ENCODE data around the gene GPC6. TPM values are rescaled to one million over a fixed set of nuclear protein-coding genes. Genes with fewer than 3 reads are reported as not detected.

The GPC6 gene
- total RNA-seq, 3 donors from 2014 or later, result 0.03 to 0.08 TPM; not detected in 1

DNA sequence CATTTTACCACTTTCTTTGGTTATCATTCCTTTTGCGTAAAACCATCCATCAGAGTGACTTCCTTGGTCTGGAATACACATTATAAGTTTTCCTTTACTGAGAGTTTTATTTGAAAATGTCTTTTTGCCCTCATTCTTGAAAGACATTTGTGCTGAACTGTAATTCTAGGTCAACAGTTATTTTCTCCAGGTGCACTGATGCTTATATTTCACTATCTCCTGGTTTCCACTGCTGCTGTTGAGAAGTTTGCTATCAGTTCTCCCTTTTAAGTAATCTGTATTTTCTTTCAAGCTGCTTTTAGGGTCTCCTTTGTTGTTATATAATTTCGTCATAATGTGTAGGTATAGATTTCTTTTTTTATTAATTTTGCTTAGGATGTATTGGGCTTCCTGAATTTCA is 1092.9 kb downstream of the GPC6 start:
- H3K9me3 Mint-ChIP-seq, result no peaks in the 10 kb centered on the region
- DNase-seq (no peak), ATAC-seq (no peak)
- H3K36me3 Mint-ChIP-seq (ENCODE audit: insufficient read depth), result no peaks in the 10 kb centered on the region
- no peak overlapping the region for H3K4me3 Mint-ChIP-seq
- H3K4me1 Mint-ChIP-seq (ENCODE audit: low read depth), result peaks cover 31% of the 10 kb centered on the region
- H3K27me3 Mint-ChIP-seq (ENCODE audit: low read depth), result no peaks in the 10 kb centered on the region

DNA sequence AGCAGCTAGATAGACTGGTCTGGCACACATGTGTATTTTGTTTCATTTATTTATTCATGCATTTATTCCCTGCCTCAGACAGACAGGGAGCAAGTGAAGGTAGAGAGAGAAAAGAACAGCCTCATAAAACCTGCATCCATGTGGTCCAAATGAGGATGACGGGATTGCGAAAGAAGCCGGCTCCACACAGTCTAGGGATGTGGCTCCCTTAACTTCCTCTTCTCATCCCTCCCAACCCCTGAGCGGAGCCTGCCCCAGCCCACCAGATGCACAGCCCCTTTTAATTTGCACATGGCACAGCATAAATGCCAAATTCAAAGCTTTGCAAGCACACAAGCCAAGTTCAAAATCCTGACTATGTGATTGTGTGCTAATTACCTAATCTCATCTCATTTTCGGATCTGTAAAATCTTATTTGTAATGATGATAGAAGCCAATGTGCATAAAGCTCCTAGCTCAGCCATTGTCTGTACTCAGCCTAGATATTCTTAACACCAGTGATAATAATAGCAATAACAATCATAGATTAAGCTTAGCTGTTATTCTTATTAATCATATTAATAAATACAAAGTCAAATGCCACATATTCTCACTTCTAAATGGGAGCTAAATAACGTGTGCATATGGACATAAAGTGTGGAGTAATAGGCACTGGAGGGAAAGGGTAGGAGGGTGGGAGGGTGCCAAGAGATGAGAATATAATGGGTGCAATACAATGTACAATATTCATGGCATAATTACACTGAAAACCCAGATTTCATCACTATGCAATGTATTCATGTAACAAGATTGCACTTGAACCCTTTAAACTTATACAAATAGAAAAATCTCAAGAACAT is 1096.5 kb downstream of the GPC6 start:
- peaks cover 53% of the 10 kb centered on the region for H3K4me1 Mint-ChIP-seq (ENCODE audit: low read depth)

DNA sequence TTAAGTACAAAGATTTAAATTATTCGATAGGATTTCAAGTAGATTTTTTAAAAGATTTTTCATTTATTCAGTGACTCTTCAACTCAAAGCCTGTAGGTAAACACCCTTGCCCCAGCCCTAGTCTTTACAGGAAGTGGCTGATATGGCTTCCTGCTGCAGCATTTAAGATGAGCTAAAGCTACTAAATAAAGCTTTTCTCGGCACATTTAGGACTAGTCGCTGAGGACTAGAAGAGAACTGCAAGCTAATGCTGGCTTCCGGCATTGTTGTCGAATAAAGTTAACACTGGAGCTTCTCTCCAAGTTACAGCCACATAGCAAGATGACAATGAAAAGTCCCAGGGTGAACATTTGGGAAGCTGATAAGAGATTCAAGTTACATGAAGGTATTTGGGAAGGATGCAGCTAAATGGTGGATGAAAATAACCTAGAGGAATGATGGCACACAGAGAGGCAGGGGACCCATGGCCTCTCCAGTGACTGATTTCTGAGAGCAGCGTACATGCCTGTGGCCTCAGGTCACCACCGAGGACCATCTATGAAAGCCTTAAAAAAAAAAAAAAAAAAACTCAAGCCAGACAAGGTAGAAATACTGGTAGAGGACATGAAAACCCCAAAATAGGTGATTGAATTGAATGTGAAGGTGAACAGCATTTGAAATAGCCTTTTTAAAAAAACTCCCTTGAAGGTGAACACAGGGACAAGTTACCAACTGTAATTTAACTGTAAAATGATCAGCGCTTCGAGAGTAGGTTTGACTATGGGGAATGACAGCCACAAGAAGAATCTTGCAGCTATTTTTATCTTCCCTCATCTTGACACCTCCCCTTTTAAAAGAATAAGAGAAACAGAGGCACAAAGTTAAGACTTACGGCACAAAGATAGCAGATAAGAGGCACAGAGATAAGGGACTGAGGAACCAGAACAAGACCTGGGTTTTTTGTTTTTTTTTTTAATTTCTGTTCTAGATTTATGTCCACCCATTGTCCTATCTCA is 1097.5 kb downstream of the GPC6 start:
- H3K27me3 Mint-ChIP-seq (ENCODE audit: low read depth), result no peaks in the 10 kb centered on the region
- peaks cover 62% of the 10 kb centered on the region for H3K4me1 Mint-ChIP-seq (ENCODE audit: low read depth)
- DNase-seq (no peak), ATAC-seq (peak in 1 of 2 donors; percentile 64)
- no peaks in the 10 kb centered on the region for H3K36me3 Mint-ChIP-seq (ENCODE audit: insufficient read depth)
- H3K4me3 Mint-ChIP-seq, result peak overlapping the region; percentile 25
- H3K9me3 Mint-ChIP-seq, result no peaks in the 10 kb centered on the region

More for the DNA sequence above, 1096.5 kb downstream of the GPC6 start:
- H3K27me3 Mint-ChIP-seq (ENCODE audit: low read depth), result no peaks in the 10 kb centered on the region
- no peaks in the 10 kb centered on the region for H3K9me3 Mint-ChIP-seq
- no peaks in the 10 kb centered on the region for H3K36me3 Mint-ChIP-seq (ENCODE audit: insufficient read depth)
- no peak for DNase-seq
- H3K4me3 Mint-ChIP-seq, result no peak overlapping the region
- no peak for ATAC-seq

DNA sequence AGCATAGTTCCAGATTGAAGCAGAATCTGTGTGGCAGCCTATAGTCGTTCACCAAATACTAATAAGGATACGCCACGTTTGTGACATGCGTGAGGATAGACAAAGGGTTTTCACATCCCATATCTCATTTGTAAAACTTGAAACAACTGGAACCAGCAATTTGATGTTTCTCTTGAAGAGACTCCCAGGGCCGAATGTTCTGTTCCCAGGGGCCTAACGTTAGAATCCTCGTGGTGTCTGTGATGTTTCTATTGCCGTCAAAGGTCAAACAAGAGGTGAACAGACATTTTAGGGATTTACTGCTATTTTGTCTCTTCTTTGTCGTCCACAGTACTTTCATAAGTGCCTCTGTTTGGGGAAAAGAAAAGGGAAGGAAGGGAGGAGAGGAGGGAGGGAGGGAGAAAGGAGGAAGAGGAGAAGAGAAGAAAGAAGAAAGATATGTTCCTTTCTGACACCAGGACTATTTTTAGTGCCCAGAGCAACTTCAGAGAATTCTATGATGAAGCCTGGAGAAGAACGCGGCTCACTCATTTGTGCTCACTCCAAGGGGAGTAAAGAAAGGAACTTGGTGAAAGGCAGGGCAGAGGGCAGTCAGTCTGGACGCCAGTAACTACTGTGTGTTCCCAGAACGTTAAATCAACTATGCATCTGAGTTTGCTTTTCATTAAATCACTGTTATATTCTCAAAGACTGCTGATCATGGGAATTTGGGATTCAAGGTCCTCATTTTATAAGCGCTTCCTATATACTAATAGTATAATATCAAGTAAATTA is 1098.3 kb downstream of the GPC6 start:
- Mint-ChIP-seq H3K4me1 (ENCODE audit: low read depth) (peaks cover 71% of the 10 kb centered on the region), H3K9me3 (no peaks in the 10 kb centered on the region), H3K27me3 (ENCODE audit: low read depth) (no peaks in the 10 kb centered on the region), H3K4me3 (no peak overlapping the region), H3K36me3 (ENCODE audit: insufficient read depth) (no peaks in the 10 kb centered on the region)
- ATAC-seq (no peak), DNase-seq (no peak)

DNA sequence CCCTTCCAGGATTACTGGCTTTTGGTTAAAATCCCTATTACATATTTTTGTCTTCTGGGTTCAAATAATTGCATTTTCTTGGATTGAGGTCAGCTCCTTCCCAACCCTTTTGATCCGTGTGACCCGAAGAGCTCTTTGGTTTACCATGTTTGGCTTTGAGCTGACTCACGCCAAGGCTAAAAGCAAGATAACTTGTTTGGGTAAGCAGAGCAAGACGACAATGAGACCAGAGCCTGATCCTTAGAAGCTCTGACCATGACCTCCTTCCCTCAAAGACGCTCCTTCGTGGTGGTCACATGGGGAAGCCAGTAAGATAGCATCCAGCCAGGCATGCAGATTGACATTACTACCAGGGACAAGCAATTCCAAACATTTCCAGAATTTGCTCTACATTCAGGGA is 1099.0 kb downstream of the GPC6 start:
- H3K4me3 Mint-ChIP-seq, result no peak overlapping the region
- no peak for ATAC-seq

DNA sequence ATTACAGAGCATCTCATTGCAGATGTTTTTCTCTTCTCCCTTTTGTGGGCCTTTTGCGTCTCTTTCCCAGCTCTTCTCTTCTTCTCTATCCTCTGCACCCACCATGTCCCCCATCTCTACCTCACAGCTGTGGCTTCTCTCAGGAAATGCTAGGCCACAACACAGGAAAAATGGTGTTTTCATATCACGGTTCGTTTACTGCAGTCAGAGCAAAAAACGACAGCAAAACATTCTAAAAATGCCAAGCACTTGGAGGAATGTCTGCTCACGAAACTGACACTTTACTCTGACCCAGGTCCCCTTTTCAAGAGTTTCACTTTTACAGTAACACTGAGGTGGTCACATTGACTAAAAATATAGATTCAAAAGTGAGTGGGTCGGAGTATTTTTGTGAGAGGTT is 1100.7 kb downstream of the GPC6 start:
- H3K4me1 Mint-ChIP-seq (ENCODE audit: low read depth), result peaks cover 82% of the 10 kb centered on the region
- H3K9me3 Mint-ChIP-seq, result no peaks in the 10 kb centered on the region
- no peaks in the 10 kb centered on the region for H3K36me3 Mint-ChIP-seq (ENCODE audit: insufficient read depth)
- DNase-seq, result no peak
- peak overlapping the region; percentile 7 for H3K4me3 Mint-ChIP-seq
- peaks cover 4% of the 10 kb centered on the region for H3K27me3 Mint-ChIP-seq (ENCODE audit: low read depth)
- peak; percentile 69 to 76 for ATAC-seq

More for the DNA sequence above, 1099.0 kb downstream of the GPC6 start:
- Mint-ChIP-seq H3K27me3 (ENCODE audit: low read depth) (no peaks in the 10 kb centered on the region), H3K36me3 (ENCODE audit: insufficient read depth) (no peaks in the 10 kb centered on the region), H3K4me1 (ENCODE audit: low read depth) (peaks cover 78% of the 10 kb centered on the region), H3K9me3 (no peaks in the 10 kb centered on the region)
- no peak for DNase-seq

GRCh38 chr13:94328381-94329041 is 1101.9 kb downstream of the GPC6 start:
- peaks cover 12% of the 10 kb centered on the region for H3K27me3 Mint-ChIP-seq (ENCODE audit: low read depth)
- no peak for ATAC-seq
- no peak for DNase-seq
- H3K9me3 Mint-ChIP-seq, result no peaks in the 10 kb centered on the region
- H3K36me3 Mint-ChIP-seq (ENCODE audit: insufficient read depth), result no peaks in the 10 kb centered on the region
- H3K4me1 Mint-ChIP-seq (ENCODE audit: low read depth), result peaks cover 72% of the 10 kb centered on the region
- no peak overlapping the region for H3K4me3 Mint-ChIP-seq

- DNase-seq, result no peak
Observed at GRCh38 chr13:94329277-94329676, 1102.7 kb downstream of the GPC6 start.

DNA sequence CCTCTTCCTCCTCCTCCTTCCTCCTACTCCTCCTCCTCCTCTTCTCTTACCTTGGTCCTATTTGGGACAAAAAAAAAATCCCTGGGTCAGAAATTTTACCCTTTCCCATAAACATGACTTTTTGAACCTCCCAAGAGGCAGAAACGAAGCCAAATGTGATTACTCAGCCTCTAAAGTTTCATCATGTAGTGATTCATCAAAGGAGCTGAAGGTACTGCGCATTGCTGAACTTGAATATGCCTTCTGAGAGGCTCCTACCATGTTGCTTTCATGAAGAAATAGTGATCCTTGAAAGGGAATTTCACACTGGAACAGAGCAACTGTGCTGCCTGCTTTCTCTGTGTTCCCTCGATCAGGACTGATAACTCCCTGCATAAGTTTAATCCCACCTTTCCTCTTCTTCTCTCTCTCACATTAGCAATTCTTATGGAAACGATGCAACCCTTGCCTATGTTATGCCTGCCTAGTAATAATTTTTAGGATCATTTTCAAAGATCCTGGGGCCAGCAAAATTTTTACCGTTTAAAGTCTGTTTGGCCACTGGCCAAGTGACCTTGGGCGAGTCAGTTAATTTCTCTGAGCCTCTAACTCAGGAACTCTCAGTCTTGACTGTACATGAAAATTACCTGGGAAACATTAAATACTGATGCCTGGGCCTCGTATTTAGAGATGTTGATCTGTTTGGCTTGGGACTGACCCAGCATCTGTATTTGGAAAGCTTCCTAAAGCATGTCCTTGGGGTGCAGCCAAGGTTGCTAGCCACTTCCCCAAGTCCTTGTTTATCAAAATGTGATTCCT is 1103.3 kb downstream of the GPC6 start:
- peaks cover 59% of the 10 kb centered on the region for H3K4me1 Mint-ChIP-seq (ENCODE audit: low read depth)
- H3K4me3 Mint-ChIP-seq, result peak overlapping the region; percentile 45
- ATAC-seq, result peak; percentile 66 to 83
- no peaks in the 10 kb centered on the region for H3K36me3 Mint-ChIP-seq (ENCODE audit: insufficient read depth)
- no peaks in the 10 kb centered on the region for H3K9me3 Mint-ChIP-seq
- no peak for DNase-seq
- peaks cover 15% of the 10 kb centered on the region for H3K27me3 Mint-ChIP-seq (ENCODE audit: low read depth)

More at GRCh38 chr13:94329277-94329676, 1102.7 kb downstream of the GPC6 start:
- no peak for ATAC-seq
- Mint-ChIP-seq H3K4me1 (ENCODE audit: low read depth) (peaks cover 66% of the 10 kb centered on the region), H3K9me3 (no peaks in the 10 kb centered on the region), H3K36me3 (ENCODE audit: insufficient read depth) (no peaks in the 10 kb centered on the region), H3K4me3 (no peak overlapping the region), H3K27me3 (ENCODE audit: low read depth) (peaks cover 15% of the 10 kb centered on the region)

- no peak for DNase-seq
- H3K4me3 Mint-ChIP-seq, result no peak overlapping the region
Observed at GRCh38 chr13:94330552-94331071, 1104.0 kb downstream of the GPC6 start.

DNA sequence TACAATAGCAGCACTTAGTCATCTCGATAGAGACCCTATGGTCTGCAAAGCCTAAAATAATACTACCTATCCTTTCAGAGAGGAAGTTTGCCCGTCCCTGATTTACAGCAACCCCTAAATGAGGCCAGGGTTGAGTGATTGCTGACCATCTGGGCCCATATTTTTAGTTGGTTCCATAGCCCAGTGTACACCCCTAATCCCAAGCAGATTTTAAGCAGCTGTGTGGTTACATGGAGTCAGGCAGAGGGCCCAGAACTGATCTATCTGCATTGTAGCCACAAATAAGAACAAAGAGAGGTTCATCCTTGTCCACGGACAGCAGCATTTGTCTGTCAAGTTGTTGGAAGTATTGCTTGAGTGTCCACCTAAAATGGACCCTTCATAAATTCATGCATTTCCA is 1104.7 kb downstream of the GPC6 start:
- Mint-ChIP-seq H3K4me1 (ENCODE audit: low read depth) (peaks cover 50% of the 10 kb centered on the region), H3K4me3 (no peak overlapping the region), H3K27me3 (ENCODE audit: low read depth) (peaks cover 15% of the 10 kb centered on the region), H3K36me3 (ENCODE audit: insufficient read depth) (no peaks in the 10 kb centered on the region), H3K9me3 (no peaks in the 10 kb centered on the region)
- DNase-seq, result no peak
- no peak for ATAC-seq

More at GRCh38 chr13:94330552-94331071, 1104.0 kb downstream of the GPC6 start:
- peaks cover 56% of the 10 kb centered on the region for H3K4me1 Mint-ChIP-seq (ENCODE audit: low read depth)
- H3K27me3 Mint-ChIP-seq (ENCODE audit: low read depth), result peaks cover 15% of the 10 kb centered on the region
- no peak for ATAC-seq
- no peaks in the 10 kb centered on the region for H3K9me3 Mint-ChIP-seq
- no peaks in the 10 kb centered on the region for H3K36me3 Mint-ChIP-seq (ENCODE audit: insufficient read depth)

GRCh38 chr13:94332359-94333096 is 1105.9 kb downstream of the GPC6 start:
- ATAC-seq, result no peak
- H3K36me3 Mint-ChIP-seq (ENCODE audit: insufficient read depth), result no peaks in the 10 kb centered on the region

More at GRCh38 chr13:94332359-94333096, 1105.9 kb downstream of the GPC6 start:
- no peaks in the 10 kb centered on the region for H3K9me3 Mint-ChIP-seq
- peaks cover 38% of the 10 kb centered on the region for H3K4me1 Mint-ChIP-seq (ENCODE audit: low read depth)
- H3K27me3 Mint-ChIP-seq (ENCODE audit: low read depth), result peaks cover 17% of the 10 kb centered on the region
- no peak overlapping the region for H3K4me3 Mint-ChIP-seq
- DNase-seq, result no peak
